ENCODE measurements around the gene GSK3A.

The GSK3A gene

DNA sequence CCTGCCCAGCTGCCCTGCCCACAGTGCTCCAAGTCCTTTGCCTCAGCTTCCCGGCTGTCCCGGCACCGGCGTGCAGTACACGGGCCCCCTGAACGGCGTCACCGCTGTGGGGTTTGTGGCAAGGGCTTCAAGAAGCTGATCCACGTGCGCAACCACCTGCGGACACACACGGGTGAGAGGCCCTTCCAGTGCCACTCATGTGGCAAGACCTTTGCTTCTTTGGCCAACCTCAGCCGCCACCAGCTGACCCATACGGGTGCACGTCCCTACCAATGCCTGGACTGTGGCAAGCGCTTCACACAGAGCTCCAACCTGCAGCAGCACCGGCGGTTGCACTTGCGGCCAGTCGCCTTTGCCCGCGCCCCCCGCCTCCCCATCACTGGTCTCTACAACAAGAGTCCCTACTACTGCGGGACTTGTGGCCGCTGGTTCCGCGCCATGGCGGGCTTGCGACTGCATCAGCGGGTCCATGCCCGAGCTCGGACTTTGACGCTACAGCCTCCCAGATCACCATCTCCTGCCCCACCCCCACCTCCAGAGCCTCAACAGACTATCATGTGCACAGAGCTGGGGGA, 16.6 kb downstream of the GSK3A start:
- DNase-seq (ENCODE audit: low read depth) = no peak

DNA sequence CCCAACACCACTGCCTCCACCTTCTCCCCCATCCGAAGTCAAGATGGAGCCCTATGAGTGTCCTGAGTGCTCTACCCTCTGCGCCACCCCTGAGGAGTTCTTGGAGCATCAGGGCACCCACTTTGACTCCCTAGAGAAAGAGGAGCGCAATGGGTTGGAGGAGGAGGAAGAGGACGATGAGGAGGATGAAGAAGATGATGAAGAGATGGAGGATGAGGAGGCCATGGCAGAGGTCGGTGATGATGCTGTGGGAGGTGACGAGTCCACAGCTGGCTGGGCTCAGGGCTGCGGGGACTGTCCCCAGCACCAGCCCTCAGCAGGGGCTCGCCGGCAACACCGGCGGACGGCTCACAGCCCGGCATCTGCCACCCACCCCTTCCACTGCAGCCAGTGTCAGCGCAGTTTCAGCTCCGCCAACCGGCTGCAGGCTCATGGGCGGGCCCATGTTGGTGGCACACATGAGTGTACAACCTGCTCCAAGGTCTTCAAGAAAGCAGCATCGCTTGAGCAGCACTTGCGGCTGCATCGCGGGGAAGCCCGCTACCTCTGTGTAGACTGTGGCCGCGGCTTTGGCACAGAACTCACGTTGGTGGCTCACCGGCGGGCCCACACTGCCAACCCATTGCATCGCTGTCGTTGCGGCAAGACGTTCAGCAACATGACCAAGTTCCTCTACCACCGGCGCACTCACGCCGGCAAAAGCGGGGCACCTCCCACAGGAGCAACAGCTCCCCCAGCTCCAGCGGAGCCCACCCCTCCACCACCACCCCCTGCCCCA, 17.3 kb downstream of the GSK3A start:
- DNase-seq (ENCODE audit: low read depth) = no peak

DNA sequence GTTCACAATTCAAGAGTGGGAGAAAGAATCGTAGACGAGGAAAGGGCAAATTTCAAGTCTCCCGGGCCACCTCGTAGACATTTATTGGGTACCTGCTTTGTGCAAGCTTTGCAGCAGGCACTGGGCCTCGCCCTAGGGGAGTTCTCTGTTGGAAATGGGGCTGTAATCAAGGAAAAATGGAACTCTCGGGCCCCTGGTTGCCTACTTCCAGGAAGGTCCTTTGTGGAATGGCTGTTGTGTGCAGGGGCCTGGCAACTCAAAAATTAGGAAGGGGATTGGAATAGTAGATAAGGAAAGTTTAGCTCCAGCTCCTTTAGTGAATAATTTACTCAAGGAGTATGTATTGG, 21.7 kb downstream of the GSK3A start:
- no peak for DNase-seq (ENCODE audit: low read depth)

DNA sequence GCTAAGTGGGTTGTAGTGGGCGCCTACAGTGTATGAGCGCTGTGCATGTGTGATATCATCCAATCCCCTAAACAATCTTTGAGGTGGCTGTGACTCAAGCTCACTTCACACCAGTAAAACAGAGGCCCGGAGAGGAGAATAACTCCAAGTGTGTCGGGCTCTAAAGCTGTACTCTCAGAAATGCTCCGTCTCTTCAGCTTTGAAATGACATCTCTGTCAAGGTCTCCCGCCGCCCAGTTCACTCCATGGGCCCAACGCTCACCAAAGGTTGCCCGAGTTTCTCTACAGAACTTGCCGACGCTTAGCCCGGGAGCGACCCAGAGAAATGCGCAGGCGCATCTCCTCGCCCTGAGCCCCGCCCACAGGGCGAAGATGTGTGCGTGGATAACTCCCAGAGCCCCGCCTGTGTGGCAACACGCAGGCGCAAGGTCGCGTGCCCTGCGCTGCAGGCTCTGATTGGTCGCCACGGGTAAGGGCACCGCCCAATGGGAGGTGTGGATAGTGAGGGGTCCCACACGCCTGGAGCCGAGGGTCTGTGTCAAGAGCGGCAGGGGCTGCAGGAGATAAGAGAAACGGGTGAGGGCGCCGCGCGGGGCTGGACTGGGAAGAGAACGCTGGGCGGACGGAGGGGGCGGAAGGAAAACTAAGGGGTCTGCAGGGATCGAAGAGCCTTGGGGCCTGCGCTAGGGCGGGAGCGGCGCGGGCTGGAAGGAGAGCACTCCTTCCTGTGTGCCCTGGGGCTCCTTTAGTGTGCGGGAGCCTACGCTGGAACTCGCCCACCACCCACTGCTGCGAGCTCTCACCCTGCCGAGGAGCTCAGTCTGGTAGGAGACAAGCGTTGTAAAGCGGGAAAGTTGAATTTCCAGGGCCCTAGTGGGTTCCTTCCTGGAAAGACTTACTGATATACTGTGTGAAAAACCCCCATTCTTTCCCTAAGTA, 22.3 kb downstream of the GSK3A start, which contains the start of gene ZNF526:
TSS of gene ZNF526 (plus strand) at position 501 of the 939 bp plus-strand sequence. CDS start 4,092 bp downstream, outside the sequence.
- peak; percentile 92 for DNase-seq (ENCODE audit: low read depth)

DNA sequence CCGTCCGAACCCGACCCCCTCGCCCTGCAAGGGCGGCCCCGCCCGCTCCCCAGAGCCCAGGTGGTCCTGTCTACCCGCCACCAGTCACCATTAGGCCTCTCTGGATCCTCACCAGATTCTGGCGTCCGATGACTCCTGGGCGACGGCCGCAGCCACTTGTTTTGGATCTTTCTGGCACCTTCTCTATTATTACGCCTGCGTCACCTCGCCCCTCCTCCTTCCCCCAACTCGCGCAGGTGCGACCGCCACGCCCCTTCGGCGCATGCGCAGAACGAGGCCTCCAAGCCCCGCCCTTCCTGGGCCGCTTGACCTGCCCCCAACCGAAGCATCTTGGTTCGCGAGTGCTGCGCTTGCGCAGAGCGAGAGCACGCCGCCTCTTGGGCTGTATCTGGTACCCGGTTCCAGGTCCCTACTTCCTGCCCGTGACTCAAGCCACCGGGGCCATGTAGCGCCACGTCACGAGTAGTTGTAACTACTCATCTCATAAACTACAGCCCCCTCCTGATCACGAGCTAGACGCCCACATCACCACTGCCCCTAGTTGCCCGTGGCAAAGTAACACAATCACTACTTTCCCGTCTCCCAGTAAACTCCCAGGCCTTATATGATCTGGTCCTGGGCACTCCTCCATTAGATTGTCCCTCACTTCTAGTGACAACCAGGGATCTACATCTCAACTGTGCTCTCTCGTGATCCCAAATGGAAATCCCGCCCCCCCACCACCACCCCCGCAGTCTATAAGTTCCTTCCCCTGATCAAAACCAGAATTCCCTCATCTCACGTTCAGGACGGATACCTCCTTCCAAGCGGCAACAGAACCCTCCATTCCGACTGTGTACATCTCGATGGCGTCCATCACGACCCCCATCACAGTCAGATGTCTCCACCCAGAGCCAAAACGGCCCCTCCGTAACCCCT, 24.6 kb downstream of the GSK3A start, which contains the start of gene DEDD2:
TSS of gene DEDD2 (minus strand) at position 158 of the 918 bp plus-strand sequence. CDS start 670 bp downstream, outside the sequence.
- peak; percentile 95 for DNase-seq (ENCODE audit: low read depth)

DNA sequence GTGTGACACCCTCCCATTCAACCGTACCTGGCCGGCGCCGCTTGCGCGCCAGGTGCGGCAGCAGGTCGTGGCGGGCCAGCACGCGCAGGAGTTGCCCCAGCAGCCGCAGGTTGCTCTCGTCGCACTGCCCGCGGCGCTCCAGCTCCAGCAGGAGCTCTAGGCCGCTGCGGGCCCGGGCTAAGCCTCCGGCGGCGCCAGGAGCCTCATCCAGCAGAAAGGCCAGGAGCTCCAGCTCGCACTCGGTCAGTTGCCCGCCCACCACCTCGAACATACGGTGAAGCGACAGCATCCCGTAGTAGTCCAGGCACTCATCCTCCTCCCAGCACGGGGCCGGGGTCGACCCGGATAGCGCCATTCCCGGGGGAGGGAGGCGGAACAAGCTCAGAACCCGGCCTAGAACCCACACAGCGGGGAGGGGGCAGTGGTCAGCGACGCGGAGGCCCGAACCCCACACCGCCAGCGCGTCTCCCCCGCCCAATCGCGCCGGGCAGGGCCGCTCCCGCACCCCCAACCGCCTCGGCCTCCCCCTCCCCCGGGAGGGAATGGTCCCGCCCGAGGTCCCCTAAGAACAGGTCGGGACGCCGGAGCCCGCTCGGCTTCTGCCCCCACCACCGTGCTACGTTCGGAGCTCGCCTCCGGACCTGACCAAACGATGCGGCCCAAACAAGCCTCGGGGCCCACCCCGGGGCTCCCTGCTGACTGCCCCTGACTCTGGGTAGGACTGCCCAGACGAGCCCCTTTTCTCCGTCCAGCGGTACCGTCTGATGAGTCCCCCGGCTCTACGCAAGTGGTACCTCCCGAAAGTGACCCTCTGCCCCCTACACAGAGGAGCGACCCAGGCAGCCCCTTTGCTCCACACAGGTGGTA, 25.5 kb downstream of the GSK3A start:
- DNase-seq (ENCODE audit: low read depth) = no peak

DNA sequence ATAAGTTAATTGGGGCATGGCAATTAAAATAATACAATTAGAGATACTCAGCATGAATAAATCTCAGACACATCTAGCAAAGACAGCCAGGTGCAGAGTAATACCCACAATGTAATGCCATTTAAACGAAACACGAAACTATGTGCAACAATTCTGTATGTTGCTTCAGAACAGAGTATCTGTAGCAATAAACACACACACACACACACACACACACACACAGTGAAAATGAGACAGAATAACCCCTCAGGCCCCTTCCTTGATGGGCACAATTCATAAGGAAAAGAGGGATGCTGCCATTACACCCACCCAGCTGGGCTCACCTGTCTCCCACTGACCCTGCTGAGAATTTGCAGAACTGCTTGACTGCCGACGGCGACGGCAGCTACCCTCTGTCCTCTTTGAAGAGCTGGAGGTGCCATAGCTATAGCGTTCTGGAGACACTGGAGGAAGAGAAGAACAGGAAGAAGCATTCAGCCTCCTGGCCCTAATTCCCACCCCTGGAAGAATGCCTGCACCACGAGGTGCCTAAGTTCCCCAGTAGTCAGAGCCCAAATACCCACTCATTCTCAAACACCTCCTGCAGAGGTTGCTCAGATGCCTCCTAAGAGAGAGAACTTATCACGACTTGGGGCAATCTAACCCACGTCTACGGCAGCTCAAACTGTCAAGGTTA, 27.5 kb downstream of the GSK3A start:
- no peak for DNase-seq (ENCODE audit: low read depth)

DNA sequence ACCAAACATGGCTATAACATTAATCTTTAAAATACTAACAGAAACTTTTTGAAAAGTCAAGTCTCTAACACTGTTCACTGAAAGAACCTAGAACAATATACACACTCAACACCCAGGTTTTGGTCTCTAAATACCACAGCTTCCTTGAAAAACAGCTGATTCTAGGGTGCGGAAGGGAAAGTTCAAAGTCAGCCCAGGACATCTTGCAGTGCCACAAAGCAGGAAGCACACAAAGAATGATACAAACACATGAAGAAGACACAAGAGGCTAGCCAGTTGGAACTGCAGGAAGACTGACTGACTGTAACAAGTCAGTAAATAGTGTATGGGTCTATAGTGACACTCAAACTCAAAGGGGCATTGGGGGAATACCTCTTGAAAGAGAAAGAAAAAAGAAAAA, 29.5 kb downstream of the GSK3A start:
- DNase-seq (ENCODE audit: low read depth) = no peak

DNA sequence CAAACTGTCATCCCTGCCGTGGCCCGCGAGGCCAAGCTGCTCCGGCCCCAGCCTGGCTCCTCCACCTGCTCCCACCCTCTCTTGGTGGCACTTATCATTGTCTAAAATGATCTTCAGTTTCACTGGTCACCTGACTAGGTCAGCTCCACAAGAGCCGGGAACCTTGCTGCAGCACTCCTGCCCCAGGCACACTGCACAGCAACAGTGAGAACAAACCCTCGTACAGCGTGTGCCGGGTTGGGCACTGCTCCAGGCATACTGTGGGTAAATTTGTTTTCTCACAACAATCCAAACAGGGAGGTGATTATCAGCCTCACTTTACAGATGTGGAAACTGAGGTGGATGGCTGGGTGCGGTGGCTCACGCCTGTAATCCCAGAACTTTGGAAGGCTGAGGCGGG, 33.8 kb downstream of the GSK3A start:
- no peak for DNase-seq (ENCODE audit: low read depth)

DNA sequence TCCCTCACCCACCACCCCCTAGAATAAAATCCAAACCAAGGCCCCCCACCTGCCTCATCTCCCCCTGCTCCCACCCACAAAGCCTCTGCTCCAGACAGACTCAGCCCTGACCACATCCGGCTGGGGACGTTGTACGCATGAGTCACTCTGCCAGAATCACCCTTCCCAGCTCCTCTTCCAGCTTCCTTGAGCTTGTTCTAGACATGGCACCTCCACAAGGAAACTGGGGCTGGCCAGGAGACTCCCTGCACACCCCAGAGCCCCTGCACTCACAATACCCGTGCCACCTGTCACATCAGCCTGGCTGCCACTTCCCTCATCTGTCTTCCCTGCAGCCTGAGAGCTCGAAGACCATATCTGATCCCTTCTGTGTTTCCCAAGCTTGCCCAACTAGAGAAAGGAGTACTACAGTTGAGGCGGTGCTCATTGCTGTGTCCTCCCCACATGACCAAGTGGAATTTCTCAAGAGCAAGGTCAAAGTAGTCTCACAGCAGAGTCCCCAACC, 34.6 kb downstream of the GSK3A start:
- no peak for DNase-seq (ENCODE audit: low read depth)

DNA sequence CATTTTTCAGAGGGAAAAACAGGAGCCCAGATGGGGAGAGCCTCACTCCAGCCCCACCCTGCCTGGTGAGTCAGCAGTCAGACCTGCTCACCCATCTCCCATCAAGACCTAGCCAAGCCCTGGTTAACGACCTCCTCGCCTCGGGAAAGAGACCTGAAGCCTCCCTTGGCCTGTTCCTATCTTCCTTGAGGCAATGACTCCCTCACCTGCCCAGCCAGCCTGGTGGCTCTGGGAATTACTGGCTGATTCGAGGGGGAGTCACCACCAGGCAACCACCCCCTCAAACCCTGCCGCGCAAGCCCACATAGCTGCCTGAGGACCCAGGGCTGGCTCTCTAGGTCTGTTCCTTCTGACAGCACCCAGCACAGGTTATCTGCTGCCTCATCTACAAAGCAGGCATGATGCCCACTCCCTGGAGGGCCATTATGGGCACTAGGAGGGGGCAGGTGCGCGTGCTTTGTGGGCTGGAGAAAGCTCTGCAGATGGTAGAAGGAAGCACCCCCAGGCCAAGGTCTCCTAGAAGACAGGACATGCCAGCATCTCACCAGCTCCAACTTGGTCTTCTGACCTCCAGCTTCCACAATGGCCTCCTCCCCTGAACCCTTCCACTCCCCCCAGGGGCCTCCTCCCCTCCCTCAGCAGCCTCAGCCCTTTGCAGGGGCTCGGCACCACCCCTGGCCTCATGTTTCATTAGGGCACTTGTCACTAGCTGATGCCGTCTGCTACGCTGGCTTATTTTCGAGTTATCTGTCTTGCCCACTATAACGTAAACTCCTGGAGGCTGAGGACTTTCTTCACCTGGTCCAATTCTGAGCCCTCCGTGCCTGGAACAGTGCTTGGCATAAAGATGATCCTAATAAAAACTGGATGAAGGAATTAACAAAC, 35.3 kb downstream of the GSK3A start:
- no peak for DNase-seq (ENCODE audit: low read depth)

DNA sequence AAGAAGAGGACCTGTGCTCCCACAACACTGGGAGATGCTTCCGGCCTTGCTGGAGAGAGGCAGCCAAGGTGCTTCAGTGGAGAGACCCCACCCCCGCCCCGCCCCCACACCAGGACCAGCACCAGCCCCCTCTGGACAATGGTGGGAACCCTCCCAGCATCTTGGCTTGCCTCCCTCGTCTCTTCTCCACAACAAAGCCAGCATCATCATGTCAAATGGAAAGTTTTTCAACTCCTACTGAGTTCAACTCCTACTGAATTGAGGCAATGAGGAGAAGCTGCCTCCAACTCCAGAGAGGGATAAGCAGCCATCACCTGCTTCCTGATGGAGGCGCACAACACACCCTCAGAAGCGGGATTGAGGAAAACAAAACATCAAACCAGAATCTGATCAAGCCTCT, 37.7 kb downstream of the GSK3A start:
- DNase-seq (ENCODE audit: low read depth) = no peak

DNA sequence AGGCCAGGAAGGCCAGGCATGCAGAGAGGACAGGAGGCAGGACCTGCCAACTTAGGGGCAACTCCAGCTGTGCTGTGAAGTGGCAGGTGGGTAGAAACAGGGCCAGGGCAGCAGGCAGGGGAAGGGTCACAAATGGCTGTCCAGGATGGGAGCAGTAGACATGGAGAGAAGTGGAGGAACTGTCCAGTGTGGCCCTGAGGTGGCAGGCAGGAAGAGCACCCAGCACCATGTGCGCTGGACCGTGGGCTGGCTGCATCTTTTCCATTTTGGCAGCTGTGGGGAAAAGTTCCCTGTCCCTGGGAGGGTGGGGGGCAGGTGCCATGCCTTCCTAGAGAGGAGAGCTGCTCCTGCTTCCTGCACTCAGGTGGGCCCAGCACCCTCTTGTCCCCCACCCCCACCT, 38.7 kb downstream of the GSK3A start:
- DNase-seq (ENCODE audit: low read depth) = no peak

DNA sequence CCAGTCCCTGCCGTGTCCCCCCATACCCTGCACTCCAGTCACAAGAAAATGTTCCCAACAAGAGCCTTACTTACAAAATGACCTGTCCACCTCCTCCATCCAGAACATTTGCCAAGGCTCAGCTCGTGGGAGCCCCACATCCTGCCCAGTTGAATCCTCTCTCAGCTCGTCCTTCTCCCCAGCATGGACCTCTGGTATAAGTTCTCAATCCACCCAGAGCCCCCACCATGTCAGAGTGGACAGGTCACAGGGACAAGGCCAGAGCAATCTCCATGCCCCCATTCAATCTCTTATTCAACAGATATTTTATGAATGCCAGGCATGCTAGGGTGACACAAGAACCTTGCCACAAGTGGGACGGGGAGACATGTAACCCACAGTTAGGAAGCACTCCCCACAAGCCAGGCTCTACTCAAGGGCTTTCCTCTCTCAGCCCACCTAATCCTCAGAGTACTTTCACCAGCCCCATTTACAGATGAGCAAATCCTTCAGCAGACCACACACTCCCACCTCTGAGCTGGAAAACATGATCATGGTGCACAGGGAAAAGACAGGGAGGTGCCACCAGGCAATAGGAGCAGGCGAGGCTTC, 40.0 kb downstream of the GSK3A start:
- no peak for DNase-seq (ENCODE audit: low read depth)

DNA sequence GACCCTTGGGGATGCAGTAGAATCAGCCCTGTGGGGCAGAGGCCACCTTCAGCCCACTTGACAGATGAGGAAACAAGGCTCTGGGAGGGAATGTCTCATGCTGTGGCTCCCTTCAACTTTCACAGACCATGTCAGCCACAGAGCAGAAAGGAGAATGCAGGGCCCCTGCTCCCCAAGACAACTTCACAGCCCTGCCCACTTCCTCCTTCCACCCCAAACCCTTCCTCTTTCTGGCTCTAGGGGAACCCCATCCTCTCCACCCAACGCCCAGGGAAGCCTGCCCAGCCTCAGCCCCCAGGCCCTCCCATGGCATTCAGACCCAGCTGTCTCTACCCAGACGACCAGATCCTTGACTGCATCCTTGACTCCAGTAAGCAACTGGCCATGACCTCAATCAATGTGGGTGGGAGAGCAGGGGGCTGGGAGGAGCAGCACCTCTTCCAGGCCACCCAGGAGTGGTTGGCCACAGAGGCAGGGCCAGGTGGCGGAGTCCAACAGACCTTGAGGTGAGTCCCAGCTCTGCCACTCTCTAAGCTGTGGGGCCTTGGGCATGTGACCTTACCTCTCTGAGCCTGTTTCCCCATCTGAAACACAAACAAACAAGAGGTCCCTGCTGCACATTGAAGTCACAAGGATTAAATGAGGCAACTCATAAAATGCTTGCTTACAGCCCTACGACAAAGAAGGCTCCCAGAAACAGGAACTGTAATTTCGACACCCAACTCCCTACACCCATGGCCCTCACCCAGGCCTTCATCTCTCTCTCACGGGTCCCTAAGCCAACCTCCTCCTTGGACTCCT, 40.7 kb downstream of the GSK3A start:
- DNase-seq (ENCODE audit: low read depth) = no peak

DNA sequence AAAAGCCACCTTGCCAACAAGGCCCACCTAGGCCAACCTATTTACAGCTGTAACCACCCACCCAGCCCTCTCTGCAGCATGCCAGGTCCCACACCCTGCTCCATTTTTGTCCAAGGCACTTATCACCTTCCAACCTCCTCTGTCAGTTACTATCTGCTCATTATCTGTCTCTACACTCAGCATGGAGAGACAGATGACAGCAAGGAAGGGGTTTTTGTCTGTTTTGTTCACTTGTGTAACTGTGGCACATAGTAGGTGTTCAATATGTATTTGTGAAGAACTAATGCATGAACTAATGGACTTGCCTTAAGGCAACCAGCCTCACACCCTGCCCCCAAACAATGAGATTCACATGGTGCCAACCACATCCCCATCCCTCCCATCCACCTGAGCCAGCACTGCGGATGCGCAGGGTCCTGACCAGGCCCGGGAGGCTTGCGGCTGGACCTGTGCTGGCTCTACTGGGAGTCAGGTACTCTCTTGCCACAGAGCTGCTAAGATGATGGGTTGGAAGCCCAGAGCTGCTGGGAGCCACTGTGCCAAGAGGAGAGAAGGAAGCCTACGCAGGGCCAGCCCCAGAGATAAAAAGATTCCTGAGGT, 42.2 kb downstream of the GSK3A start:
- DNase-seq (ENCODE audit: low read depth) = no peak

Data from HS-5 (cell line).